ENCODE data around the gene ACBD4. TPM values are rescaled to one million over a fixed set of nuclear protein-coding genes. Genes with fewer than 3 reads are reported as not detected.

Gene ACBD4
- total and polyA plus RNA-seq, 2 donors (not counting 3 experiments of a cell fraction or from before 2014, with no cell fraction given), result 4.5 to 7.5 TPM

DNA sequence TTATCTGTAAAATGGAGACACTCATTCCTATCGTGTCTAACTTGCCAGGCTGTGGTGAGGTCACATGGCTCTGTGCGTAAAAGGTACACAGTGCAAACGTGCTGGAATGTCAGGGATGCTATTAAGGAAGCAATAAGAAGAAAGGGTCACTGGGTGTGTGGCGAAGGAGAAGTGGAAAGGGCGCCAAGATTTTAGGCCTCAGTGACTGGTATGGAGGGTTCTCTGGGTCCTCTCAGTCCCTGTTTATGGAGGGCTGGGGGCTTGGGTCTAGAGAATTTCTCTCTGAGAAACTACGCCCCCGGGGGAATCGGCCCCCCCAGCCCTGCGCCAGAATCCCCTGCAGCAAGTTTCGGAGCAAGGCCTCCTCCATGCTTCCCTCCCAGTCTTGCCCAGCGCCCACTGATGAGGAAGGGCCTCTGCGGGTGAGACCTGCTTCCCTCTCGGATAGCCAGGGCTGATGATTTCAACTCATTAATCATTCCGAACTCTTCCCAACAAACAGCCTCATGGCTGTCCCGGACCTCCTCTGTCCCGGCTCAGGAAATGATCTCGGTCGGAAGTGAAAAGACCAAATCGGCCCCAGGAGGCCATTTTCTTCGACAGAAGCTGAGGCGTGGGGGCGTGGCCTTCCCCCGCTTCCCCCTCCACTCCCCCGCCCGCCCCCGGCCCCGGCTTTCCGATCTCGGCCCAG, 11.5 kb downstream of the ACBD4 start:
- FAIRE-seq (peak; percentile 62), DNase-seq (ENCODE audit: low read depth, low spot score) (peak; percentile 71)
- BruUV-seq (replicated peaks), result TSS peak; percentile 64
- peak overlapping the region; percentile 51 for H3K4me2 ChIP-seq (ENCODE audit: insufficient read depth, low read length)
- no peaks in the 10 kb centered on the region for H3K9me3 ChIP-seq (replicated peaks; ENCODE audit: control insufficient read depth, insufficient read depth, low read length)
- H3K27me3 ChIP-seq (ENCODE audit: control insufficient read depth in 2 of 2, insufficient read depth in 2 of 2, low read length in 2 of 2), result no peaks in the 10 kb centered on the region
- no peaks in the 10 kb centered on the region for H3K36me3 ChIP-seq (ENCODE audit: control insufficient read depth in 2 of 2, extremely low read depth in 1 of 2, insufficient read depth in 2 of 2, low read length in 2 of 2)
- POLR2A ChIA-PET, result interaction anchor here (1.3 to 6.1 kb wide), 3 partner anchors 12 to 17 kb away, joined by 3 to 189 read pairs (median 58); partner anchors contain the start of genes ACBD4 and HEXIM2
- CTCF ChIA-PET, result interaction anchor here (6.3 to 10.4 kb wide), 3 partner anchors 11 to 51 kb away, joined by 153 to 393 read pairs (median 191); partner anchors contain the start of genes ACBD4 and HEXIM2
- peak overlapping the region; percentile 99 for H3K9ac ChIP-seq (replicated peaks; ENCODE audit: extremely low read depth, insufficient read depth, low read length)
- H3K4me3 ChIP-seq (replicated peaks in 1 of 3; ENCODE audit: insufficient read depth in 1 of 3, low read depth in 1 of 3, low read length in 3 of 3), result peak overlapping the region in 2 of 3 experiments; percentile 30 to 47
- dilution Hi-C loops (cut with MboI; ENCODE audit: extremely low pct_ligation_motif_present, low sequenced_read_pairs), result no loop called here
- H4K20me1 ChIP-seq (replicated peaks; ENCODE audit: control insufficient read depth, extremely low read depth, insufficient read depth, low read length), result no peaks in the 10 kb centered on the region
- no peak for TF ChIP-seq JUN (IDR thresholded peaks at IDR 0.05; ENCODE audit: borderline replicate concordance, insufficient read depth, insufficient read length, low read depth)
- TF ChIP-seq POLR2A (IDR thresholded peaks at IDR 0.05; ENCODE audit: low read depth, low read length), result peak; percentile 76
- TF ChIP-seq, protein P1, sequence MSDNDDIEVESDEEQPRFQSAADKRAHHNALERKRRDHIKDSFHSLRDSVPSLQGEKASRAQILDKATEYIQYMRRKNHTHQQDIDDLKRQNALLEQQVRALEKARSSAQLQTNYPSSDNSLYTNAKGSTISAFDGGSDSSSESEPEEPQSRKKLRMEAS (IDR thresholded peaks at IDR 0.05; ENCODE audit: insufficient read depth, insufficient read length), result peak; percentile 37
- TF ChIP-seq POLR2AphosphoS5 (IDR thresholded peaks at IDR 0.05; ENCODE audit: insufficient read depth, low read depth, low read length), result peak; percentile 32
- TF ChIP-seq MYC (IDR thresholded peaks at IDR 0.05; ENCODE audit: low read depth, low read length), result no peak
- intact Hi-C loops (cut with micrococcal nuclease), result loop anchor here (10.0 kb wide), 1 partner anchor 228 kb away; no protein-coding TSS in a partner anchor
- peak overlapping the region; percentile 97 for H3K27ac ChIP-seq (ENCODE audit: insufficient read depth, low read depth, low read length)
- H3K9me1 ChIP-seq (replicated peaks; ENCODE audit: control insufficient read depth, extremely low read depth, insufficient read depth, low read length), result no peaks in the 10 kb centered on the region
- H3K4me1 ChIP-seq (ENCODE audit: control insufficient read depth, extremely low read depth, insufficient read depth, low read length), result peaks cover 24% of the 10 kb centered on the region
- peaks cover 30% of the 10 kb centered on the region for H3K79me2 ChIP-seq (ENCODE audit: control insufficient read depth, insufficient read depth, low read length)
- H2AFZ ChIP-seq (ENCODE audit: low read depth, low read length), result peak overlapping the region; percentile 49
